ENCODE data around the gene DTX4.
"Not testable (repeated sequence)": the region's sequence is repeated elsewhere in the genome, so short reads cannot be mapped to it uniquely, and the experiment has no call there.

DTX4 gene

DNA sequence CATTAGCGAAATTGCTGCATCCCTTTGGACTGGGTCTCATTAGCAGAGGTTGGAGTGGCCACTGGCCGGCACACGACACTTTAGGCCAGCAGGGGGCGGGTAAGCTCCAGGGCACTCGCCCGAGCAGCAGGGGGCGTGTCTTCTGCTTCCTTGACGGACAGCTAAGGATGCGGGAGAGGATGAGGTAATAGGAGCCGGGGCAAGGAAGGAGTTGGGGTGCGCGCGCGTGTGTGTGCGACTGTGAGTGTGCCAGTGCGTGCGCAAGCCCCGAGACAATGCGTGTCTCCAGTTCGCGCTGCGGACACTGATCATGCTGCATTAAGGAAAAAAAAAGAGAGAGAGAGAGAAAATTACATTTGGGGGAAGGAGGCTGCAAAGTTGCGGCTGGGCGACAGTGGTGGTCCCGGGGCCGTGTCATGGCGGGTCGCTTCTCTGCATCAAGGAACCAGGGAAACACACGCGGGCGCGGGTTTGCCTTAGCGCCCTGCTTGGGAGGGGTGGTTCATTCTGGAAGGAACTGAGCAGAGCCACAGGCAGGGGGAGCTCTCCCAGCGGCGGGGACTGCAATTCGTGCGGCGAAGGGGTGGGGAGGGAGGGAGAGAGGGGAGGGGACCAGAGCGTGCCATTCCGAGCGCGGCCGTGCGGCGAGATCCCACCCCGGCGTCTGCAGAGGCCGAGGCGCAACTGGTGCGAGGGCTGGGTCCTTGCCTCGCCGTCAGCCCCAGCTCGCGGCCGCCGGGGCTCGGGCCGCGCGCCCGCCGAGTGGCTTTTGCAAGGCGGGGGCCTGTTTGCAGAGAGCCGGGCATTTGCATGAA lies at the start of gene DTX4:
Gene DTX4 (plus strand): TSS at position 625 of the 815 bp plus-strand sequence. CDS start 464 bp downstream, outside the sequence.
- peak; percentile 91 for DNase-seq (ENCODE audit: low read depth)

DNA sequence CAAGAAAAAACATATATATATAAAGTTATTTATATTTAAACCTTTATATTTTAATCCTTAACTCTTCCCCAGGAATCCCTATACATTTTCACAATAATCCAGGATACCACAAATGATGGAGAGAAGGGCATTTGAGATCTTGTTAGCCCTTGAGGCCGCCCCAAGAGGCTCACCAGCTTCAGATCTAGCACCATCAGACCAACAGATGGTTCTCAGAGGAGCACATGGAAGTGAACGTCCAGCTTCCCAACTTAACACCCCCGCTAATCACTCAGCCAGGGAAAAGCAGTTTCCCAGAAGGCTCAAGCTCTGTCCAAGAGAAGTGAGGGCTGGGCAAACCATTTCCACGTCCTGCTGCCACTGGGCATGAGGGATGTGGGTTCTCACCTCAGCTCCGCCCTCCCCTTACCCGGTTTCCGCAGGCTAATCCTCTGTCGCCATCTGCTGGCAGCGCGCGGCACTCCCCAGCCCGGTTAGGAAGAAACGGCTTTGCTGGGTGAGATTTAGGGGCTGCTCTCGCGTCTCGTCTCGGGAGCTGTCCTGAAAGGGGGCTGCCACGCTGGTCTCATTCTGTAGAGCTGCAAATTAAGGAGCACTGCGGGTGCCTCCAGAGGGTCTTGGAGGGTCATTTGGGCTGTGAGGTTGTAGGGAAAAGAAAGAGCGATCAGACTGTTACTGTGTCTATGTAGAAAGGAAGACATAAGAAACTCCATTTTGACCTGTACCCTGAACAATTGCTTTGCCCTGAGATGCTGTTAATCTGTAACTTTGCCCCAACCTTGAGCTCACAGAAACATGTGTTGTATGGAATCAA lies 36.1 kb upstream of the DTX4 start:
- peak; percentile 81 for DNase-seq (ENCODE audit: low read depth)

DNA sequence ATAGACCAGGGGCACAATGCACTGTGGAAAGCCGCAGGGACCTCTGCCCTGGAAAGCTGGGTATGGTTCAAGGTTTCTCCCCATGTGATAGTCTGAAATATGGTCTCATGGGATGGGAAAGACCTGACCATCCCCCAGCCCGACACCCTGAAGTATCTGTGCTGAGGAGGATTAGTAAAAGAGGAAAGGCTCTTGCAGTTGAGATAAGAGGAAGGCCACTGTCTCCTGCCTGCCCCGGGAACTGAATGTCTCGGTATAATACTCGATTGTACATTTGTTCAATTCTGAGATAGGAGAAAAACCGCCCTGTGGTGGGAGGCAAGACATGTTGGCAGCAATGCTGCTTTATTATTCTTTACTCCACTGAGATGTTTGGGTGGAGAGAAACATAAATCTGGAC lies 35.4 kb upstream of the DTX4 start:
- DNase-seq (ENCODE audit: low read depth), result not testable (repeated sequence)

DNA sequence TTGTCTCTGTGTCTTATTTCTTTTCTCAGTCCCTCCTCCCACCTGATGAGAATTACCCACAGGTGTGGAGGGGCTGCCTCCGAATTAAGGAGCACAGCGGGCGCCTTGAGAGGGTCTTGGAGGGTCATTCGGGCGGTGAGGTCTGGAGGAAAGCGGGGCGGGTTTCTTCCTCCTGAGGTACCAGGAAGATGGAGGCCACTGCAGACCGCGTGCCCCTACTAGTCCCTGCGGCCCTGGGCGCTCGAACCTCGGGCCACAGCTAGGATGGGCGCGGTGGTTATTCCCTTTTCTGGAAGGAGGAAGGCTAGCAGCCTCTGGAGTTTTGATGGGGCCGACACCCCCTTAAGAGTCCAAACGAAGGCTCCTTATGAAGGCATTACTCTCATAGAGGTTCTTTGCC lies 34.7 kb upstream of the DTX4 start:
- no peak for DNase-seq (ENCODE audit: low read depth)

DNA sequence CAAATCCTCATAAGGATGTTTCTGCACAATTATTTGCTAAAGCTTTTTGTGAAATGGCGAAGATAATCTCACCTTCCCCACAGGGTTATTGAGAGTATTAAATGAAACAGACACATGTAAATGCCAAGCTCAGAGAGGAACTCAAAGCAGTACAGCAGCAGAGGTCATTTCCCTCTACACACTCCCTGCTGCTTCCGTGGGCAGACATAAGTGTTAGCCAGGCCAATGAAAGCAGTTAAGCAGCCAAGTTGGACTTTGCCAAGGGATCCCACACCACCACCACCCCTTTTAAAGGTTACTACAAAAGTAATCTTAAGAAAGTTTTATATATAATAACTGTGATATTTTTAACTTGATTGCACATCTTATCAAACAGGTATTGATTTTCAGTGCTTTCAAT lies 33.3 kb upstream of the DTX4 start:
- no peak for DNase-seq (ENCODE audit: low read depth)

DNA sequence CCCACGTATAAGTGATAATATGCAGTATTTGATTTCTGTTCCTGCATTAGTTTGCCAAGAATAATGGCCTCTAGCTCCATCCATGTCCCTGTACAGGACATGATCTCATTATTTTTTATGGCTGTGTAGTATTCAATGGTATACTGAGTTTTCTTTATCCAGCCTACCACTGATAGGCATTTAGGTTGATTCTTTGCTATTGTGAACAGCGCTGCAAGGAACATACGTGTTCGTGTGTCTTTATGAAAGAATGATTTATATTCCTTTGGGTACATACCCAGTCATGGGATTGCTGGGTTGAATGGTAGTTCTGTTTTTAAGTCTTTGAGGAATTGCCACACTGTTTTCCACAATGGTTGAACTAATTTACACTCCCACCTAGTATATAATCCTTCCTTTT lies 30.7 kb upstream of the DTX4 start:
- DNase-seq (ENCODE audit: low read depth), result no peak

GRCh38 chr11:59141673-59142460 lies 30.1 kb upstream of the DTX4 start:
- DNase-seq (ENCODE audit: low read depth), result peak; percentile 74

GRCh38 chr11:59142530-59143507 lies 29.1 kb upstream of the DTX4 start, which contains the start of gene FAM111A:
Gene FAM111A (plus strand): TSS chr11:59142856. CDS start chr11:59148873, 6,017 bp downstream.
- DNase-seq (ENCODE audit: low read depth), result peak; percentile 92

DNA sequence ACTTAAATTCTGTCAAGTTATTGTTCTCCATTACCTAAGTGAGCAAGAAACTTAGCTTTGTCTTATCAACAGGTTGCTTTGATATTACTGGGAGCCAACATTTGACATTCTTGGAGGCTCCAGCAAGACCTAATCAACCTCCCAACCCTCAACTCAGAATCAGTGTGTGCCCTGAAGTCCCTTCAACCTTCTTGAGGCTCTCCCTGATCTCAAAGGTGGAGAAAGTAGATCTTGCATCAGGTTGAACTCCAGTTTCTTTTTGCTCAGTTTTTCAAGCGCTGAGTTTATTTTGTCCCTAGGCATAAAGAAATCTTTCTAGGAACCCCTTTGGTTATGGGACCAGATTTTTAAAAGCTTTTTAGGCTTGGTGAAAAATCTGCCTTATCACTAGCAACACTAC lies 27.8 kb upstream of the DTX4 start:
- peak; percentile 18 for DNase-seq (ENCODE audit: low read depth)

- peak; percentile 89 for DNase-seq (ENCODE audit: low read depth)
Observed at GRCh38 chr11:59144579-59145345, 27.2 kb upstream of the DTX4 start.

DNA sequence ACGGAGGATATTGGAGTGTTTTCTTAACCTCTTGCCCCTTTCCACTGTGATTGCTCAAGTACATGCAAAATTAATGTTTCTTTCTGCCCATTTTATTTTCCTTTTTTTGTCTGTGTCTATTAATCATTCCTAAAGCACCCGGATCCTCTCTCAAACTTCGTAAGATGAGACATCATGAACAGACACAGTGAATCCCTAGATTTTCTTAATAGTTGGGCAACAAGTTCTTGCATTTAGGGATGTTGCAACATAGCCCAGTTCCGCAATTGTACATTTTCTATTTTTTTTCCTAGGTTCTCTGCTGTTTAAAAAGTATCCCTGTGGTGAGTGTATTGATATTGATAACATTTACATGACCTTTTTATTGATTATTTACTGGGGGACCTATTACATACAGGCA lies 26.4 kb upstream of the DTX4 start:
- peak; percentile 45 for DNase-seq (ENCODE audit: low read depth)

GRCh38 chr11:59151761-59152160 lies 20.2 kb upstream of the DTX4 start:
- DNase-seq (ENCODE audit: low read depth), result no peak

DNA sequence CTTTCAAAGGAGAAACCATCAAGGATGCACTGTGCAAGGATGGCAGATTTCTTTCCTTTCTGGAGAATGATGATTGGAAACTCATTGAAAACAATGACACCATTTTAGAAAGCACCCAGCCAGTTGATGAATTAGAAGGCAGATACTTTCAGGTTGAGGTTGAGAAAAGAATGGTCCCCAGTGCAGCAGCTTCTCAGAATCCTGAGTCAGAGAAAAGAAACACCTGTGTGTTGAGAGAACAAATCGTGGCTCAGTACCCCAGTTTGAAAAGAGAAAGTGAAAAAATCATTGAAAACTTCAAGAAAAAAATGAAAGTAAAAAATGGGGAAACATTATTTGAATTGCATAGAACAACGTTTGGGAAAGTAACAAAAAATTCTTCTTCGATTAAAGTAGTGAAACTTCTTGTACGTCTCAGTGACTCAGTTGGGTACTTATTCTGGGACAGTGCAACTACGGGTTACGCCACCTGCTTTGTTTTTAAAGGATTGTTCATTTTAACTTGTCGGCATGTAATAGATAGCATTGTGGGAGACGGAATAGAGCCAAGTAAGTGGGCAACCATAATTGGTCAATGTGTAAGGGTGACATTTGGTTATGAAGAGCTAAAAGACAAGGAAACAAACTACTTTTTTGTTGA lies 19.5 kb upstream of the DTX4 start:
- DNase-seq (ENCODE audit: low read depth), result no peak

DNA sequence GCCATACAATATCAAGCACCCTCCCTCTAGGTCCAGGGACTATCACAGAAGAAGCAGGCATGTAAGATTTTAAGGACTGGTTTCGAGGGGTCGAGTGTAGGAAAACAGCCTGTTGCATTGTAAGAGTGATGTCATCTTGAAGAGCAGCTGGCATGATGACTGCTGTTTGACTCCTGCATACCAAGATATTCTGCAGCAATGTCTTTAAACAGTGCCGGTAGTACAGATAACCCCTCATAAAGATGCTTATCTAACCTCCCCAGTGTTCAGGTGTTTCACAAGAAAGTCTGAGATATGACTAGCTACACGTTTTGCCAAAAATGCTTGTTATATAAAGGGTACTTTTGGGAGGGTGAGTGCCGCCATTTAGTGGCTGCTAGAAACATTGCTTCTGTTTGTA lies 17.3 kb upstream of the DTX4 start:
- DNase-seq (ENCODE audit: low read depth), result no peak

DNA sequence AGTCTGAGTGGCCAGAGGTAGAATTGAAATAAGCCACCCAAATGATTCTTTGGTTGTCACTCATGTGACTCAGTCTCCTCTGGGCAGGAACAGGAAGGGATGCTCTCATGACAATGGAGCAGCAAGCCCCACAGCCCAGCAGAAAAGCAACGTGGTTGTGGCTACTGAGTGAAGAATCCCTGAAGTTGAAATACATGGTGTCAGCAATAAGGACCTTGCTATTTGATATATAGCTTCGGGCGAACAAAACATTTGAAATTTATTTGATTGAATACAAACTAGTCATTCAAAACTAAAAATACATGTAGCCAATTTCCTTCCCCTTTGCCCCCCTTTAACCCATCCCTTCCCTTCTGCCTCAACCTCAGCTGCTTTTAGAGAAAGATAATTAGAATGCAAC lies 14.5 kb upstream of the DTX4 start:
- DNase-seq (ENCODE audit: low read depth), result no peak

GRCh38 chr11:59158206-59159068 lies 13.5 kb upstream of the DTX4 start:
- DNase-seq (ENCODE audit: low read depth), result peak; percentile 74

DNA sequence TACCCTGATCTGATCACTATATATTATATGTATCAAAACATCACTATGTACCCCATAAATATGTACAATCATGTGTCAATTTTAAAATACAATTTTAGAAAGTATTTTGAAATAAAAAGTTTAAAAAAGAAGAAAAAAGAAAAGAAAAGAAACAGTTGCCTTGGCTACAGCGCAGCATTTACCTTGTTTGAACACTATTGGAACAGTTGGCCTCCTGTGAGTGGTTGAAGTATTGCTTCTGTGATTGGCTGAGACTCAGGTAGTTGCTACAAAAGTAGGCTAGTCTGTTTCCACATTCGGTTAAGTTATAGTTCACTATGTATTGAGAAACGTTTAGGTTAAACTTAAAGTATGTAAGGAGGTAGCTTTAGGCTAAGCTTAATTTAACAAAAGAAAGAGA lies 7.9 kb upstream of the DTX4 start:
- no peak for DNase-seq (ENCODE audit: low read depth)

GRCh38 chr11:59172345-59173079 lies 580 bp downstream of the DTX4 start:
- DNase-seq (ENCODE audit: low read depth), result no peak
